NCI-H2107 (cell line): ENCODE results near the gene ABCC9.

Source experiments
- DNase-seq: peaks from one replicate; lab custom pipeline; 2025; lab: John Stamatoyannopoulos, UW

Gene ABCC9

DNA sequence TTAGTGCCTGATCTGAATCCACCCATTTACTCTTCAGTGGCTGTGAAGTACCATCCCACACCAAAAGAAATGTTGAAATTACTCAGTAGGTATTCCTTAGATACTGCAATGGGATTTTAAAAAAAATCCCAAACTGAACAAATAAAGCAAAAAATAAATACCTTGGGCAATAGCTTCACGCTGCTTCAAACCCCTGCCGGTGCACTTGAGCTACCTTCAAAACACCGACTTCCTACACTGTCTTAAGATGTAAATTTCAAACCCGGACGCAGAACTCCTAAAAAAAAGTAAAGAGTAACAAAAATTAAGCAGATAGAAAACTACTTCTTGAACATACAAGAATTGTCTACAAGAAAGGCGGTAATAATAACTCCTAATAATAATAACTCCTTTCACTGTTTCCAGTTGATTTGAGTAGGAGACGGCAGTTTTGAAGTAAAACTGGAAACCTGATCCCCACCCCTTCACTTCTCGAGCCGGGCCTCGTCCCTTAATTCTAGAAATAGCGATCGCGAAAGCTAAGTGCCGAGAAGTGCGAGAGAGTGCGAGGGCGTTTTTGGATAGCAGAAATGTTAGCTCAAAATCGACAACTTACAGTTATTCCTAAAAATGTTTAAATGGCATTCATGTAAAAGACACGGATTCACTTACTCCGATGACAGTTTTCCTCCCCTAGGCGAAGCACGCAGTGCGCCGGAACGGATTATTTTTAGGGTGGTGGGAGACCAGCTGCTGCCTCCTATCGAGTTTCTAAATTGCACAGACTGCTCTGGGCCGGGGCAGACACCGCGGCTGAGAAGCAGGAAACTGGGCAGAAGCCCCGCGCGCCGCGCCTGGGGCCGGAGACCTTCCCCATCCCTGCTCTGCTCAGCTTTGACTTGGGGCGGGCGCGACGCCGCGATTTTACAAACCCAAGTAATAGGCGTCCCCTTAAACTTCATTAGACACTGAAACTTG lies at the start of gene ABCC9:
TSS of gene ABCC9 (minus strand) at position 878 of the 957 bp plus-strand sequence. CDS start 4,752 bp downstream, outside the sequence.
- no peak for DNase-seq

DNA sequence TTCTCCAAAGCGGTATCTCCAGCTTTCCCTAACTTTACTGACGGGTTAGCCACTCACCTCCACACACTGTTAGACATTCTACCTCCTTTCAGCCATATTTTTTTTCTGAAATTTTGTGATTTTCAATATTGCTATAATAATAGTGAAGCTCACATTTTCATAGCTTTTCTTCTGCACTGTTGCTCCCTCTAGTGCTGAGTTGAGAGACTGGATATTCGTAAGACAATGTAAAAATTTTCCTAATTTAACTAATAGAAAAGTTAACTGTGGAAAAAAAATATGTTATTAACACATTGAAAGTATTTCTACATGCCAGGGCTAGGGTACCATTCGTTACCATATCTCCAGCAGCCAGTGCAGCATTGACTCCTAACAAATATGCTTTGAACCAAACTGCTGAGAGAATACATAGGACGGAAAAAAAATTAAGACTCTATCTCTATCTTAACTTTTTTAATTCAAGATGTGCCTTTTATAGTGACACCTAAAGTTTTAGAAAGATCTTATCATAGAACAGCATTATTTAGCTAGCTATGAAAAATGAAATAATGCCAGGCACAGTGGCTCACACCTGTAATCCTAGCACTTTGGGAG lies 48.7 kb upstream of the ABCC9 start:
- no peak for DNase-seq

DNA sequence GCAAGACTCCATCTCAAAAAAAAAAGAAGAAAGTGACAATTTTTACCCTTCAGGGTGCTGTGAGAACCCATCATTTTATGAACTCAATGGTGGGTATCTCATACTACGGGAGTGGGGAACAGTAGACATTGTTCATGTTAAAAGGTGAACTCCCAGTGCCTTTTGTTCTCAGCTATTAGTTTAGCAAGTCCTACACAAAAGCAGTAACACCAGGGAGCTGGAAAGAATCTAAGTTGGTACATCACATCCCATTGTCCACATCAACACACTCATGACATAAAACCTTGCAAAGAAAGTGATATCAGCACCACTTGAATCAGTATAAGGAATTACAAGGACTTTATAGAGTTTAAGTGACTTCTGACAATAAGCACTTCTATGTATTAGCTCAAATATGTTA lies 47.4 kb upstream of the ABCC9 start:
- no peak for DNase-seq

DNA sequence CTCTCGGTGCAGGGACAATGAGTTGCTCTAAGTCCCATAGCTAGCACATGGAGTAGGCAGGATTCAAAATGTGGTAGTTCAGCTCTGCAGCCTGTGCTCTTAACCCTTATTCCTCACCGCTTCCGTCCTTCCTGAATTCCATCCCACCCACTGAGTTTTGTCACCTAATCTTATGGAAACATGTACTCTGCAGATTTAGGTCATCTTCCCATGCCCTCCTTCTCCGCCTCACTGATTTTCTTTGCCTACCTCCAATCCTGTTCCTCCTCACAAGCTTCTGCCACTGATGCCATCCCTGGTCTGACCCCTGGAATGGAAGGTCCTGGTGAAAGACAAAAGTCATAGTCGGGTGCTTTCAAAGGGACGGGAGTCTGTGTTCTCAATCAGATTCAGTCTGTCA lies 46.5 kb upstream of the ABCC9 start:
- no peak for DNase-seq

DNA sequence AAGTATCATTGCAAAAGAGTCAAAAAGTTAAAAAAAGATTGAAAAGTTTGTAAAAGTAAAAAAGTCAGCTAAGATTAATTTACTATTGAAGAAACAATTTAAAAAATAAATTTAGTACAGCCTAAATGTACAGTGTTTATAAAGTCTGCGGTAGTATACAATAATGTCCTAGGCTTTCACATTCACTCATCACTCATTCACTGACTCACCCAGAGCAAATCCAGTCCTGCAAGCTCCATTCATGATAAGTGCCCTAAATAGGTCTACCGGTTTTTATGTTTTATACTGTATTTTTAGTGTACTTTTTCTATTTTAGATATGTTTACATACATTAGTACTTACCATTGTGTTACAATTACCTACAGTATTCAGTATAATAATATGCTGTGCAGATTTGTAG lies 43.9 kb upstream of the ABCC9 start:
- DNase-seq = no peak

DNA sequence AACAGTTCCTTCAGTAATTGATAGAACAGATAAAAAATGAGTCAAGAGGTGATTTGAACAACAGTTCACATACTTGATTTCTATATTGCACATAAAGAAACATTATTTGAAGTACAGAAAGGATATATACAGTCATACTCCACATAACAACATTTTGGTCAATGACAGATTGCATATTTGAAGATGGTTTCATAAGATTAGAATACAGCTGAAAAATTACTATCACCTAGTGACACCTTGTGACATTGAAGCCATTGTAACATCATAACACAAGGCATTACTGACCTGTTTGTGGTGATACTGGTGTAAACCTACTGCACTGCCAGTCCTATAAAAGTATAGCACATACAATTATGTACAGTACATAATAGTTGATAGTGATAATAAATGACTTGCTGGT lies 43.1 kb upstream of the ABCC9 start:
- DNase-seq = no peak

DNA sequence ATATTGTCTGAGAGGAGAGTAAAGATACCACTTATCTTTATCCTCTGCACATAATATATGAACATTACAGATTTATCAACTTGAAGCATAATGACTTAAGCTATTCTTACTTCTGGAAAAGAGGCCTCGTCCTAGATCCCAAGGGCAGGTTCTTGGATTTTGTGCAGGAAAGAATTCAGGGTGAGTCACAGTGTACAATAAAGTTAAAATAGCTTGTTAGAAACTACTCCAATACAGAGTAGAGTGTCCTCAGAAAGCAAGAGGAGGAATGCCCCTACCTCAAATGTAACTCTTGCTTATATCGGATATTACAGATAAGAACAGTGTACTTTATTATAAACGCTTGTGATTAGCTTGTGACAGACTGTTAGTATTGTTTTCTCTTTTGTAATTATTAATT lies 41.9 kb upstream of the ABCC9 start:
- no peak for DNase-seq

DNA sequence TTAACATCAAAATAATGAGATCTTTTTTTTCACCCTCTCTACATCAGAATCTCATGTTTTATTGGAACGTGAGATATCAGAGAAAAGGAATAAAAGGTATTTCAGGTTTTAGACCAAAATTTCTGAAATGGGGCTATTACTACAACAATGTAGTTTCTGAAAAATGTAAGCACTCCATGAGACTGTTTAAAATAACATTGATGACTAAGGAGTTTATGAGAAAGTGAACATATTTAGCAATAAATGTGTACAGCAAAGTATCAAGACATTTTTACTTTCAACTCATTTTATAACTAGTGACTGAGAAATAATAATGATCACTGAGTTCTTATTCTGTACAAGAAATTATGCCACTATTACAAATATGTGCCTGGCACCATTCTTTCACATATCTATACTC lies 39.3 kb upstream of the ABCC9 start:
- no peak for DNase-seq

DNA sequence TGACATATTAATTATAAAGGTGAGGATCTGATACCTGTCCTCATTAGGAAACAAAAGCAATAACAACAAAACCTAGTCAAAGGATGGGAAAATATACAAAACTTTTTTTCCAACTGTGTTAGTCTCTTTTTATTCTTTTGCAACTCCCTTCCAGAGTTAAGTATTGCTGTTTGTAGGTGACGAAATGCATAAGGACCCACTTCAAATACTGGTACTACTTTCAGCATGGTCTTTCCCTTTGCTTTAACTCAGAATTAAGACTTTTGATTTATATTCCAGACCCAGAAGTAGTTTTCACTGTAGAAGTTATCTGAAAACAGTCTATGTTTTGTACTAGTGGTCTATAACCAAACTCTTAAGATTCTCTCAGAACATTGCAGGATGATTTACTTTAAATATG lies 34.1 kb upstream of the ABCC9 start:
- DNase-seq = no peak

DNA sequence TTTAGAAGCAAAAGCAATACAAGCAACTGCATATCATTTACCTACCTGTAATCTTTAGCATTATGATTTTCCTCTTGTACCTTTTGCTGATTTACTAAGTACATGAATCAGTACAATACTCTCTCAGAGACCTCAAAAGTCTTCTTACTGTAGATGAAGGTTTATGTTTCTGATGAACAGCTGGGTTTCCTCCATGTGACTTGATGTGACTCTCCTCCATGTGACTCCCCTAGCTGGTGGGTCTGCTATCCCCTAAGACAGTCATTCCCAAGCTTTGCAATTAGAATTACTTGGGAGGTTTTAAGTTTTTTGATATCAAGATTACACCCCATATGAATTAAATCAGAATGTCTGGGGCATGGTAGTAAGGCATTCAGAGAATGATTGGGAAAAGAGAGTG lies 32.0 kb upstream of the ABCC9 start:
- no peak for DNase-seq

DNA sequence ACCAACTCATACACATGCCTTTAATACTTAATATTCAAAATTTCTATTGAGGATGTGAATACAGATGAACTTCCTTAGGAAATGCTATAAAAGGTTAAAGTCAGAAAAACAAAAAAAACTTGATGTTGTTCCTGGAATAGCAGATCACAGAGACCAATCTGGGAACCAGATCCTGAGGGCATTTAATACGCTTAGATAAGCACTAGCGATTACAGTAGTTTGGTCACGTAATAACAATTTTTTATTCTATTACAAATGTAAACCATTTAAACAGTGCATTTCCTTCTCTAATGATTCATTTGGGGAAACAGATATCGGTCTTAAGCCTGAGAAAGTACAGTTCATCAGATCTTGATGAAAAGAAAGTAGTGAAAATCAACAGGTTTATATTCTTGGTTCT lies 30.8 kb upstream of the ABCC9 start:
- no peak for DNase-seq

DNA sequence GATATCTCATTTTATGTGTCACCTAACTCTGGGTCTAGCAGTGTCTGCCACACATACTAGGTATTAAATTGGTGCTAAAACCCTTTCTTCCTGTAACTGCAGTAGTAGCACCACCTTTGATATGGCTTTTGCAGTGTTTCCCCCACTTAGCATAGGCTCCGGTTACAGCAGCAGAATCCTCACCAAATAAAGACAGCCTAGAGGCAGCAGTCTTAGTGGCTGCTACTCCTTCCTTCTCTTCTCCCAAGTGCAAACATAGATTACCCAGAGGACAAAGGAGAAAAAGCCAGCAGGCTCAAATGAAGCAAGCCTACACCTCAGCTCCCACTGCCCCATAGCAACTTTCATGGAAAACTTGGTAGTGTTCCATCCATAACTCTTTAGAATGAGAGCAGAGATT lies 30.1 kb upstream of the ABCC9 start:
- DNase-seq = no peak

DNA sequence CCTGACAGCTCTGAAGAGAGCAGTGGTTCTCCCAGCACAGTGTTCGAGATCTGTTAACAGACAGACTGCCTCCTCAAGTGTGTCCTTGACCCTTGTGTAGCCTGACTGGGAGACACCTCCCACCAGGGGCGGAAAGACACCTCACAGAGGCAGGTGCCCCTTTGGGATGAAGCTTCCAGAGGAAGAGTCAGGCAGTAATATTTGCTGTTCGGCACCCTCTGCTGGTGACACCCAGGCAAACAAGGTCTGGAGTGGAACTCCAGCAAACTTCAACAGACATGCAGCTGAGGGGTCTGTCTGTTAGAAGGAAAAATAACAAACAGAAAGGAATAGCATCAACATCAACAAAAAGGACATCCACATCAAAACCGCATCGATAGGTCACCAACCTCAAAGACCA lies 21.6 kb upstream of the ABCC9 start:
- no peak for DNase-seq

DNA sequence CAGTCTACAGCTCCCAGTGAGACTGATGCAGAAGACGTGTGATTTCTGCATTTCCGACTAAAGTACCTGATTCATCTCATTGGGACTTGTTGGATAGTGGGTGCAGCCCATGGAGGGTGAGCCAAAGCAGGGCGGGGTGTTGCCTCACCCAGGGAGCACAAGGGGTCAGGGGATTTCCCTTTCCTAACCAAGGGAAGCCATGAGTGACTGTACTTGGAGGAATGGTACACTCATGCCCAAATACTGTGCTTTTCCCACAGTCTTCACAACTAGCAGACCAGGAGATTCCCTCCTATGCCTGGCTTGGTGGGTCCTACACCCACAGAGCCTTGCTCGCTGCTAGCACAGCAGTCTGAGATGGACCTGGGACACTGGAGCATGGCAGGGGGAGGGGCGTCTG lies 21.0 kb upstream of the ABCC9 start:
- no peak for DNase-seq

DNA sequence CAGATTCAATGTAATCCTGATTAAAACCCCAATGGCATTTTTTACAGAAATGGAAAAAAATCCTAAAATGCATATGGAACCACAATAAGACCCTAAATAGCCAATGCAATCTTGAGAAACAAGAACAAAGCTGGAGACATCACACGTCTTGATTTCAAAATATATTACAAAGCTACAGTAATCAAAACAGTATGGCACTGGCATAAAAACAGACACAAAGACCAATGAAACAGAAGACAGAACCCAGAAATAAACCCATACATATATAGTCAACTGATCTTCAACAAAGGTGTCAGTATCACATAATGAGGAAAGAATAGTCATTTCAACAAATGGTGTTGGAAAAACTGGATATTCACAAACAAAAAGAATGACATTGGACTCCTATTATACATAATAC lies 9.4 kb upstream of the ABCC9 start:
- DNase-seq = no peak

DNA sequence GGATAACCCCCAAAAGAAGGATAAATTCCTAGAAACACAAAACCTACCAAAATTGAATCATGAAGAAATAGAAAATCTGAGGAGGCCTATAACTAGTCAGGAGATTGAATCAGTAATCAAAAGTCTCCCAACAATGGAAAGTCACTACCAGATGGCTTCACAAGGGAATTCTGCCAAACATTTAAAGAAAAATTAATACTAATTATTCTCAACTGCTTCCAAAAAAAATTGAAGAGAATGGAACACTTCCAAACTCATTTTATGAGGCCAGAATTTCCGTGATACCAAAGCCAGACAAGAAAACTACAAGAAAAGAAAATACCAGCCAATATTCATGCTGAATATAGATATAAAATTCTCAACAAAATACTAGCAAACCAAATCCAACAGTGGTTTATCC lies 7.8 kb upstream of the ABCC9 start:
- DNase-seq = no peak

DNA sequence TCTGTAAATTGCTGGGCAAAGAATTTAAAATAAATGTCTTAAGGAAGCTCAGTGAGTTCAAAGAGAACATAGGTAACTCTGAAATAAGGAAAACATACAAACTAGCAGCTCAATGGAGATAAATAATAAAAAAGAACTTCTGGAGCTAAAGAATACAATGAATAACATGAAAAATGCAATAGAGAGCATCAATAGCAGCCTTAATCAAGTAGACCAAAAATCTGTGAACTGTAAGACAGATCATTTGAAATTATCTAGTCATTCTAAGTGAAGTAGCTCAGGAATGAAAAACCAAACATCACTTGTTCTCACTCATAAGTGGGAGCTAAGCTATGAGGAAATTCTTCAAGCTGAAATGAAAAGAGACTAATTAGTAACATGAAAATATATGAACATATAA lies 5.8 kb upstream of the ABCC9 start:
- no peak for DNase-seq

DNA sequence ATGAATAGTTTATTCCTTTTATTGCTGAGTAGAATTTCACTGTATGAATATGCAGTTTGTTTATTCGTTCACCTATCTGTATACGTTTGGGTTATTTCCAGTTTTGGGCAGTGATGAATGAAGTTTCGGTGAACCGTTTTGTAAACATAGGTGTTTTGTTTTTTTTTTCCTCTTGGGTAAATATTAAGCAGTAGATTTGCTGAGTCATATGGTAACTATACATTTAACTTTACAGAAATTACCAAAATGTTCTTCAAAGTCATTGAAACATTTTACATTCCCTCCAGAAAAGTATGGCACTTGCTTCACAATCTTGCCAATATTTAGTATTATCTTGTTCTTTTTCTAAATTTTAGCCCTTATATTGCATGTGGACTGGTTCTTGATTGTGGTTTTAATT lies 3.8 kb upstream of the ABCC9 start:
- no peak for DNase-seq

DNA sequence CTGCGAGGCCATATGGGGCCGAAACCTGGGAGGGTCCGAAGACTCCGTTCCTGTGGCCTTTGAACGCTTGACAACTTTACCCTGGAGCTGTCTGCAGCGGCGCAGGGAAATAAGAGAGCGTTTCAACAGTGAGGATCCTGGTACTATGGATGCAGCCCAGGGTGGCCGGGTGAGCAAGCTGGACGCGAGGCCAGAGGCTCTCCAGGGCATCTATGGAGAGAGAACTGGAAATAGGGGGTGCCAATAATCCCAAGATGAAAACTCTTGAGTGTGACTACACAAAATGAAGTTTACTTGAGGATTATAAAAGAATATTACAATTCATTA lies 1.1 kb upstream of the ABCC9 start:
- DNase-seq = no peak

DNA sequence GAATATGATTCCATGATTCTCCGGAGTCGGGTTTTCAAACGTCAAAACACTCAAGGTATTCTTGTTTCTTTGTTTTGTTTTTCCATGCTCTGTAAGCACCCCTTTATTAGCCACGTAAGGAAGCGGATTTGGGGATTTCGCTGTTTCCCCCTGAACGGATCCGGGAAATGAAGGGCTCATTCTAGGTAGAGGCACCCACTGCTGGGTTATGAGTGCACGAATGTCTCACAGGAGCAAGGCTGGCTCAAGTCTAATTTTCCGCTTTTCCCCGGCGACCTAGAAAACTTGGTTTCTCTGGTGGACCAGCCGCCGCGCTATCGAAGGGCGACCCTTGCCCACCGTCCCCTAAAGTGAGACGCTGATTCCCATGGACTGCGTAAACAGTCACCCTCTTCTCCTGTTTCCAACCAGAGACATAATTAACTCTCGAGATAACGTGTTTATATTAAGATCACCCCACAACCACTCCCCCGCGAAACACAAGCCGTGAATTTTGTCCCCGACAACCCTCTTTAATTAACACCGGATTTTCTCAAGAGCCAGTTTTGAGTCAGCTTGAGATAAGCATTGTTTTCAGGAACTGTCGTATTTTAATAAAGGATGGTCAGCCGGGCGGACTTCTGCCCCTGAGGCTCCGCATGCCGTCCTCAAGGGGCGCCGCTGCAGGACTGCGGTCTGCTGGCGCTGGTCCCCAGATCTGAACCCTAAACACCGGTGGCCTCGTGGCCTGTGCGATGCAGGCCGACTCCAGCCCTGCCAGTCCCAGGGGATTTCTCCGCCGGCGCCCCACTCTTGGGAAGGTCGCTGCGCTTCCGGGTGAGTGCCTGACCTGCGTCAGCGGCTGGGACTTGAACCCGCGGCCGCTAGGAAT lies 515 bp upstream of the ABCC9 start:
- DNase-seq = no peak

DNA sequence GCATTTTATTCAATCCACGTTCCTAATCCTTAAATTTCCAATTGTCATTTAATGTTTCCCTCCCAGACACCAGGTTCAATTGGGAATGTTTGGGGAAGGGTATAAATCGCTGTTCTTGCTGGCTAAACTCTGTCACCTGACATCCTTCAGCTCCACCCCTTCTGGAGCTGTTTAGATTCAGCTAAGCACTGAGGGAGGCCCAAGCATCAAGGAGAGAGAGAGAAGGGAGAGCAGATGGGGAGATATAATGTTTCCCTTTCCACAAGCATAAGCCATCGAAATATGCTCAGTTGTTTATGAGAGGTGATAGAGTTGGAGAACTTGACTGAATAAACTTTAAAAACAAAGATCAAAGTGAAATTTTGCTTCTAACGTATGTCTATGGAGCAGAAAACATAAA lies 1.8 kb downstream of the ABCC9 start:
- DNase-seq = no peak

DNA sequence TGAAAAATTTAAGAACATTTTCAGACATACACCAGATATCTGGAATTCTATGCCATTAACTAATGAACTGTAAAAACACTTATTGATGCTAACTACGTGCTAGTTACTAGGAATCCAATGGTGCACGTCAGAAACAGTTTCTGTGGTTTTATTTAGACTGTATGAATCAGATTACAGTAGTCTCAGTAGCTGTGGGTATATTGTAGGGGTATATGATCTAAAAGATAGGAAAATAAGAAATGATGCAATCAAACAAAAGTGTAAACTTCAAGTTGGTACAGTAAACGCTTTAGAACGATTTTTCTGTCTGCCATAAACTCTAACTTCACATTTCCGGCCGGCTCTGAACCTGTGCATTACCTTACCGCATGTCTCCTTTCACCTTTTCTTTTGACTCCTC lies 2.3 kb downstream of the ABCC9 start:
- DNase-seq = no peak

DNA sequence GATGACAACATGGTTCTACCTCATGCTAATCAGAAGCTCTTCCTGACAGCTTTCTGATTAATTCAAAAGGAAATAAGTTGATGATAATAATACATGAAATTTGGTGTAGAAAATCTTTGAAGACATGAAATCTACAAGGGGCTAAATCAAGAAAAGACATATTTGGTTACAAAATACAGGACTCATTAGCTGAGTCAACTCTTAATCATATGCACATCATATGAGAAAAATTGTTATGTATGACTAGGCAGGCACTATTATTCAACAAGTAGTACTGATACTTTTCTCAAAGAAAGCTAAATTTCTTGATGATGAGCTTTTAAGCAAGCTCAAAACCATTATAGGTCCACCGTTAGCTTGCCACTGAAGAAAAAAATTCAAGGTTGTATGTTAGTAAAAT lies 7.1 kb downstream of the ABCC9 start:
- no peak for DNase-seq
